Stomach smooth muscle (tissue), 2 donors: ENCODE results near the gene ARMC3.
"Not testable (repeated sequence)": the region's sequence is repeated elsewhere in the genome, so short reads cannot be mapped to it uniquely, and the experiment has no call there.

ENCODE experiments used
- H3K27ac ChIP-seq: one replicate; pipeline ENCODE4 v1.7.0; 2013; ENCODE audit warnings: mild to moderate bottlenecking, low read length, inconsistent platforms
- H3K27me3 ChIP-seq, 2 donors: one replicate each; pipeline ENCODE4 v1.7.0; 2013; ENCODE audit warnings: low read length in 2 of 2; ENCODE audit not compliant: insufficient read depth in 2 of 2, control insufficient read depth in 1 of 2
- H3K36me3 ChIP-seq, 2 donors: one replicate each; pipeline ENCODE4 v1.7.0; 2013; ENCODE audit warnings: low read length in 2 of 2; ENCODE audit not compliant: control insufficient read depth in 2 of 2, insufficient read depth in 2 of 2
- H3K4me1 ChIP-seq: one replicate; pipeline ENCODE4 v1.7.0; 2013; ENCODE audit warnings: low read length; ENCODE audit not compliant: control insufficient read depth, insufficient read depth
- H3K4me3 ChIP-seq, 2 donors: one replicate each; pipeline ENCODE4 v1.7.0; 2013; ENCODE audit warnings: low read length in 2 of 2
- H3K9ac ChIP-seq, 2 donors: one replicate each; pipeline ENCODE4 v1.7.0; 2013; ENCODE audit warnings: low read length in 2 of 2, mild to moderate bottlenecking in 1 of 2
- H3K9me3 ChIP-seq, 2 donors: one replicate each; pipeline ENCODE4 v1.7.0; 2013; ENCODE audit warnings: low read length in 2 of 2; ENCODE audit not compliant: control insufficient read depth in 2 of 2
- donor health status: healthy.
- donor health status: Pancreatic carcinoma.

ARMC3 gene

DNA sequence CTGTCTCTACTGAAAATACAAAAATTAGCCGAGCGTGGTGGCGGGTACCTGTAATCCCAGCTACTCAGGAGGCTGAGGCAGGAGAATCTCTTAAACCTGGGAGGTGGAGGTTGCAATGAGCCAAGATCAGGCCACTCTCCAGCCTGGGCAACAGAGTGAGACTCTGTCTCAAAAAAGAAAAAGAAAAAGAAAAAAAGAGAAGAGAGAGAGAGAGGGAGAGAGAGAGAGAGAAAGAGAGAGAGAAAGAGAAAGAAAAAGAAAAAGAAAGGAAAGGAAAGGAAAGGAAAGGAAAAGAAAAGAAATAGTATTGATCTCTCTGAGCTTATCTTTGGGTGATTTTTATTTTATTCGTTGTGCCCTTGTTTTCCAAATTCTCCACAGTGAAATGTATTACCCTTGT lies 1.2 kb downstream of the ARMC3 start:
- H3K9me3 ChIP-seq, H3K27ac ChIP-seq, H3K4me3 ChIP-seq, H3K9ac ChIP-seq, H3K4me1 ChIP-seq, H3K36me3 ChIP-seq, H3K27me3 ChIP-seq: not testable (repeated sequence)

DNA sequence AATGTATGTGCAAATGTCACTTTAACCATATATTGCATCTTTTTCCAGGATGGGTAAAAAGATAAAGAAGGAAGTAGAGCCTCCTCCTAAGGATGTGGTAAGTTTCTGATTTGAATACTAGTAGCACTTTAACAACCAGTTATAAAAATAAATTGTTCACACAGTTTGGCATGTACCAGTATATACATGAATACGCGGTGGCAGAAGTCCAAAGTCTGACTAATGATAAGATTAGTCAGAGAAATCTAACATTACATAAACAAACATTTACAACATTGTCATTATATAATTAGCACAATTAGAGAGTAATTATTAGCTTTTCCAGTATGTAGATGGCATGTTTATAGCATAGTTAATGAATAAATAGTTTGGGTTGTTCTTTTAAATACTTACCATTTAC lies 4.1 kb downstream of the ARMC3 start:
- Histone ChIP-seq H3K4me3 (no peak overlapping the region), H3K4me1 (no peaks in the 10 kb centered on the region), H3K27ac (no peak overlapping the region), H3K36me3 (no peaks in the 10 kb centered on the region), H3K9me3 (no peaks in the 10 kb centered on the region), H3K27me3 (peaks cover 0 to 4% of the 10 kb centered on the region in 2 donors), H3K9ac (no peak overlapping the region)

DNA sequence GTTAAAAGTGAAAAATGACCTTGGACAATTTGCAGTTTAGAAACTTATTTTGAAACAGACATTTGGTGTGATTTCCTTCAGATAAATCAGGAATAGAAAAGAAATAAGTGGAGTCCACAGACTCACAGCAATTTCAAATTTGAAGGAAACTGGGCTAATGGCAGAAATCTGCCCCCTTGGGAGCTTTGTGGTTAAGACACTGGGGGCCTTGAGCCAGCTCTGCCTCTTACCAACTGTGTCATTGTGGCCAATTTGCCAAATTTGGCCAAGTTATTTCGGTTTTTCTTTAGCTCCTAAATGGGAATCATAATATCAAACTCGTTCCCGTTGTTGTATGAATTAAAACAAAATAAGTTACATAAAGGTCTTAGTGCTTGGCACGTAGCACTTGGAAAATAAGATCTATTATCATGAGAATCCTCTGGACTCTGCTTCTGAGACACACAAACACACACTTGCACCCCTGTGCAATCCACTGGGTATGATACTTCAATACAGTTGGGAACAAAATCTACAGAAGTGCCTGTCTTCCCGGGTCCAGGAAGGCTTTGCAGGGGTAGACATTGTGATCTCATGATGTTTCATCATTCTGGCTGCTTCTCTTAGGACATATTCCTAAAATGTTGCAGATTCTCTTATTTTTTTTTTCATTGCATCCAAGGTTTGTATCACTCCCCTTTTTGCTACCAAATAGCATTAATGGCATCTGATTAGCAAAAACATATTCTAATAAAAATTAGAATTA lies 4.9 kb downstream of the ARMC3 start:
- H3K36me3 ChIP-seq, result no peaks in the 10 kb centered on the region
- H3K9me3 ChIP-seq, result no peaks in the 10 kb centered on the region
- no peak overlapping the region for H3K4me3 ChIP-seq
- H3K9ac ChIP-seq, result no peak overlapping the region
- H3K27me3 ChIP-seq, result peaks cover 0 to 4% of the 10 kb centered on the region in 2 donors
- H3K4me1 ChIP-seq, result no peaks in the 10 kb centered on the region
- H3K27ac ChIP-seq, result no peak overlapping the region

DNA sequence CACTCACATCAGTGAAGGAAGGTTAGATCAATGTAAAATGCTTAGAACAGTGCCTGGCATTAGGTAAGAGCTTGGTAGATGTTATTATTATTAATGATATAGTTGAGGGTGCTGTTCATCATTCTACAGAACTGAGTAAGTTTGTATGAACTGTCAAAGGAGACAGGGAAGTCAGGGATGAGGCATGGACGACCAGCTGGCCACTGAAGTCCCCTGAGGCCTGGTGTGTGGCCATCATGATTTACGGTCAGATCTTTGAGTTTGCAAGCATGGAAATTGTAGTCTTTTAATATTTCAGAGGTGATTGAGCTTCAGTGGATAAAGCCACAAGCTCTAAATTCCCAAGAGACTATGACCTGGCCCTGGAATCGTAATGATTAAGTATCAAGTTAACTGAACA lies 6.9 kb downstream of the ARMC3 start:
- H3K4me3 ChIP-seq, result no peak overlapping the region
- H3K9me3 ChIP-seq, result no peaks in the 10 kb centered on the region
- H3K36me3 ChIP-seq, result no peaks in the 10 kb centered on the region
- no peaks in the 10 kb centered on the region for H3K4me1 ChIP-seq
- H3K27ac ChIP-seq, result no peak overlapping the region
- H3K9ac ChIP-seq, result no peak overlapping the region
- H3K27me3 ChIP-seq, result no peaks in the 10 kb centered on the region

GRCh38 chr10:22942437-22942836 lies 14.6 kb downstream of the ARMC3 start:
- Histone ChIP-seq H3K27me3 (no peaks in the 10 kb centered on the region), H3K9ac (no peak overlapping the region), H3K9me3 (peaks cover 0 to 7% of the 10 kb centered on the region in 2 donors), H3K36me3 (no peaks in the 10 kb centered on the region), H3K4me1 (no peaks in the 10 kb centered on the region), H3K4me3 (no peak overlapping the region), H3K27ac (no peak overlapping the region)

DNA sequence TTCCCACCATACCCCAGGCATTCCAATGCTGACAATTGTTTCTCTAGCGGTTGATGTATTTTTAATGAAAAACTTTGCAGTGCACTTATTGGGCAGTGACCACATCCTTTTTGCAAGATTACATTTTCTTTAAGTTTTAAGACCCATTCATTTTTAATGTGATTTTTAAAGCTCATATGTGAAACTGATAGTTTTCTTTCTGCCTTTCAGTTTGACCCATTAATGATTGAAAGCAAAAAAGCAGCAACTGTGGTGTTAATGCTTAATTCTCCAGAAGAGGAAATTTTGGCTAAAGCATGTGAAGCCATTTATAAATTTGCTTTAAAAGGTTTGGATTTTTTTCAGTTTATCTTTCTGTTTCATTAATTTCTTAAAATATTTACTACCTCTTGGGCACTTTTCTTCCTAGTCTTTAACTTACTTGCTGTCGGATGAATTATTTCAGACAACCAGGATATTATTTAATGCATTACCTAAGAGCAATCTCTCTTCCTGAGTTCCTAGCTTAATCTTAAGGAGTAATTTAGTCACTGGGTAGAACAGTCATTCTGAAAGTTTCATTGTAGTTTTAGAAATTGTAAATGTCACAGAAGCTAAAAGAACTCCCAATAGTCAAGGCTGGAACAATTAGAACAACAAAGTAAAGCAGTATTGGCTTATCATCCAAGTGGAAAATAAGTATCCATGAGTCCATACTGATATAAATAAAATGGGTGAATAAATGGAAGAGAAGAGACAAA lies 18.3 kb downstream of the ARMC3 start:
- no peaks in the 10 kb centered on the region for H3K36me3 ChIP-seq
- H3K27ac ChIP-seq, result no peak overlapping the region
- no peak overlapping the region for H3K9ac ChIP-seq
- peaks cover 0 to 7% of the 10 kb centered on the region in 2 donors for H3K9me3 ChIP-seq
- H3K4me3 ChIP-seq, result no peak overlapping the region
- H3K27me3 ChIP-seq, result no peaks in the 10 kb centered on the region
- H3K4me1 ChIP-seq, result no peaks in the 10 kb centered on the region

DNA sequence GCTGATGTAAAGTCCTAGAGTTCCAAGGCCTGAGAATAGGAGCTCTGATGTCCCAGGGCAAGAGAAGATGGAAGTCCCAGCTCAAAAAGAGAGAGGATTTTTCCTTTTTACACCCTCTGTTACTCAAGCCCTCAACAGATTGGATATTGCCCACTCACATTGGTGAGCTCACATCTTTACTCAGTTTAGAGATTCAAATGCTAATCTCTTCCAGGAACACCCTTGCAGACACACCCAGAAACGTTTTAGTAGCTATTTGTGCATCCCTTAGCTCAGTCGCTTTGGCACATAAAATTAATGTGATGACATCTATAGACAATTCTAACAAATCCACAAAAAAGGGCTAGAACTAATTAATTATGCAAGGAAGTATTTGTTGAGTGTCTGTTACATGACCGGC lies 27.1 kb downstream of the ARMC3 start:
- peaks cover 2 to 3% of the 10 kb centered on the region in 2 donors for H3K9me3 ChIP-seq
- no peaks in the 10 kb centered on the region for H3K36me3 ChIP-seq
- H3K9ac ChIP-seq, result no peak overlapping the region
- no peak overlapping the region for H3K27ac ChIP-seq
- no peaks in the 10 kb centered on the region for H3K27me3 ChIP-seq
- H3K4me3 ChIP-seq, result no peak overlapping the region
- H3K4me1 ChIP-seq, result no peaks in the 10 kb centered on the region

DNA sequence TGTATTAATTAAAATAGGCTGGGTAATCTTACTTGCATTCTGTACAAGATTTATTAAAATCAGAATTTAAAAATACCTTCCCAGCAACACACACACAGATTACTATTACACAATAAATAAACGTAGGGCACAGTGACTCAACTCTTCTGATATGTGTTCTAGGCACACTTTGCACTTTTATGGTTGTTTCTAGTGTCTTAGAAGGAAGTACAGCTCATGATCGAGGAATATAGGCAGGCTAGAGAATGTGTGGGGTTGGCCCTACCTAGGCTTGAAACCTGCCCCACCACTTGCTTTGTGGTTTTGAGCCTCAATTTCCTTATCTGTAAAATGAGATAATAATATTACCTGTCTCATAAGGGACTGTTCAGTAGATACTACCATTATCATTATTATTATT lies 30.5 kb downstream of the ARMC3 start:
- no peaks in the 10 kb centered on the region for H3K4me1 ChIP-seq
- H3K4me3 ChIP-seq, result no peak overlapping the region
- no peaks in the 10 kb centered on the region for H3K36me3 ChIP-seq
- H3K9me3 ChIP-seq, result peaks cover 0 to 5% of the 10 kb centered on the region in 2 donors
- no peak overlapping the region for H3K27ac ChIP-seq
- H3K9ac ChIP-seq, result no peak overlapping the region
- no peaks in the 10 kb centered on the region for H3K27me3 ChIP-seq

- H3K27me3 ChIP-seq, result no peaks in the 10 kb centered on the region
Measured at GRCh38 chr10:22959292-22959691, 31.4 kb downstream of the ARMC3 start.

GRCh38 chr10:22959950-22960349 lies 32.1 kb downstream of the ARMC3 start:
- Histone ChIP-seq H3K4me3 (no peak overlapping the region), H3K27me3 (no peaks in the 10 kb centered on the region), H3K36me3 (no peaks in the 10 kb centered on the region), H3K9me3 (peaks cover 0 to 5% of the 10 kb centered on the region in 2 donors), H3K27ac (no peak overlapping the region), H3K4me1 (no peaks in the 10 kb centered on the region), H3K9ac (no peak overlapping the region)

More at GRCh38 chr10:22959292-22959691, 31.4 kb downstream of the ARMC3 start:
- Histone ChIP-seq H3K9me3 (peaks cover 0 to 5% of the 10 kb centered on the region in 2 donors), H3K36me3 (no peaks in the 10 kb centered on the region), H3K9ac (no peak overlapping the region), H3K27ac (no peak overlapping the region), H3K4me1 (no peaks in the 10 kb centered on the region), H3K4me3 (no peak overlapping the region)

DNA sequence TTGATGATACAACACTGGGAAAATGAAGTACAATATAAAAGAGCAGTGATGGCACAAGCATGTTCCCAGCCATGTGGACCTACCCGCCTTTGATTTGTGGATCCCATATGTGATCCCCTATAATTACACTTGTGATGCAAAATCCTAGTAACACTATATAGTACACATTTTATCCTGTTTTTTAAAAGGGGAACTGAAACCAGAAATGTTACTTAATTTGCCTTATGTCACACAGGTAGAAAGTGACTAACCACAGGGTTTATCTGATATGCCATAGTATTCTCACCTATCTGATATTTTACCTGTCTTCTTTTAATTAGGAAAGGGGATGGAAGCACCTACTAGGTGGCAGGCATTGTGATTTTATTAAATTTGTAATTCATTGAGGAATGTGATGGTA lies 35.0 kb downstream of the ARMC3 start:
- Histone ChIP-seq H3K9ac (no peak overlapping the region), H3K27me3 (no peaks in the 10 kb centered on the region), H3K36me3 (no peaks in the 10 kb centered on the region), H3K4me3 (no peak overlapping the region), H3K4me1 (no peaks in the 10 kb centered on the region), H3K9me3 (peaks cover 0 to 5% of the 10 kb centered on the region in 2 donors), H3K27ac (no peak overlapping the region)
